Body of pancreas (tissue), 4 donors: ENCODE data around the gene CYFIP1.

Source experiments
- CTCF ChIP-seq, 7 experiments: fragments of 450-650 bp in 4 of 7; fragments of 200-600 bp in 3 of 7; sonication (generic) in 3 of 7; IDR thresholded peaks; one replicate each; pipeline ENCODE4 v1.5.1; 2016 to 2019; ENCODE audit warnings: antibody characterized with exemption in 7 of 7
- POLR2A ChIP-seq, 3 donors: fragments of 450-650 bp; IDR thresholded peaks; one replicate each; pipeline ENCODE4 v1.6.1; 2016; ENCODE audit warnings: antibody characterized with exemption in 3 of 3, mild to moderate bottlenecking in 2 of 3

- TF ChIP-seq CTCF (IDR thresholded peaks at IDR 0.05) (no peak), POLR2A (IDR thresholded peaks at IDR 0.05) (no peak)
Observed at GRCh38 chr15:22951031-22951380, 29.2 kb downstream of the CYFIP1 start.
